Peyer's patch (tissue), 4 donors: Measurements from ENCODE around the gene RPTOR.

Experiments used
- CTCF ChIP-seq, 6 experiments: fragments of 450-650 bp in 4 of 6; fragments of 200-600 bp in 2 of 6; sonication (generic) in 1 of 6; IDR thresholded peaks; one replicate each; pipeline ENCODE4 v1.5.1; 2017 to 2019; ENCODE audit warnings: antibody characterized with exemption in 6 of 6, mild to moderate bottlenecking in 3 of 6, moderate library complexity in 1 of 6
- POLR2A ChIP-seq, 2 donors: fragments of 450-650 bp; IDR thresholded peaks; one replicate each; pipeline ENCODE4 v1.5.1; 2017; ENCODE audit warnings: antibody characterized with exemption in 2 of 2, mild to moderate bottlenecking in 2 of 2, moderate library complexity in 2 of 2

GRCh38 chr17:80566054-80566400 lies 21.4 kb downstream of the RPTOR start:
- TF ChIP-seq POLR2A (IDR thresholded peaks at IDR 0.05) (no peak), CTCF (IDR thresholded peaks at IDR 0.05) (no peak)
